Loucy (cell line): Measurements from ENCODE around the gene CHN2.

Experiments used
- H2AFZ ChIP-seq: fragments of 200-600 bp; sonication (generic); 2 replicates; pipeline ENCODE4 v1.6.0; 2016; ENCODE audit warnings: antibody characterized with exemption, mild to moderate bottlenecking, low read length, moderate library complexity
- H3F3A ChIP-seq: fragments of 200-600 bp; 2 replicates; pipeline ENCODE4 v1.6.0; 2016; ENCODE audit warnings: antibody characterized with exemption, low read depth, mild to moderate bottlenecking
- H3K27me3 ChIP-seq: fragments of 200-600 bp; sonication (generic); 2 replicates; pipeline ENCODE4 v1.6.1; 2014; ENCODE audit warnings: low read length, mild to moderate bottlenecking; ENCODE audit not compliant: insufficient read depth, poor library complexity, severe bottlenecking
- H3K36me3 ChIP-seq: fragments of 200-600 bp; sonication (generic); 2 replicates; pipeline ENCODE4 v1.6.1; 2016; ENCODE audit warnings: low read length; ENCODE audit not compliant: insufficient read depth
- H3K4me1 ChIP-seq: fragments of 200-600 bp; sonication (generic); 2 replicates; pipeline ENCODE4 v1.5.1; 2014; ENCODE audit warnings: low read length, mild to moderate bottlenecking; ENCODE audit not compliant: insufficient read depth, poor library complexity, severe bottlenecking
- H3K4me2 ChIP-seq: fragments of 200-600 bp; sonication (generic); 2 replicates; pipeline ENCODE4 v1.6.0; 2014; ENCODE audit warnings: antibody characterized with exemption, low read length, low read depth, mild to moderate bottlenecking; ENCODE audit not compliant: poor library complexity, severe bottlenecking
- H3K4me3 ChIP-seq: fragments of 200-600 bp; sonication (generic); 2 replicates; pipeline ENCODE4 v1.5.1; 2014; ENCODE audit warnings: low read length, mild to moderate bottlenecking, mixed read lengths; ENCODE audit not compliant: poor library complexity, severe bottlenecking
- H3K79me2 ChIP-seq: fragments of 200-600 bp; sonication (generic); 2 replicates; pipeline ENCODE4 v1.6.1; 2014; ENCODE audit warnings: low read length; ENCODE audit not compliant: insufficient read depth
- H3K9ac ChIP-seq: fragments of 200-600 bp; sonication (generic); 2 replicates; pipeline ENCODE4 v1.6.0; 2014; ENCODE audit warnings: mild to moderate bottlenecking, low read depth, low read length, moderate library complexity; ENCODE audit not compliant: poor library complexity, severe bottlenecking
- H3K9me2 ChIP-seq: fragments of 200-600 bp; sonication (generic); replicated peaks from 2 replicates; pipeline ENCODE4 v1.6.1; 2016; ENCODE audit warnings: low read depth, low read length, mixed read lengths
- H3K9me3 ChIP-seq: fragments of 200-600 bp; sonication (generic); 2 replicates; pipeline ENCODE4 v1.6.1; 2014; ENCODE audit warnings: mild to moderate bottlenecking, antibody characterized with exemption, low read length, low read depth; ENCODE audit not compliant: insufficient read depth
- H4K20me1 ChIP-seq: fragments of 200-600 bp; sonication (generic); 2 replicates; pipeline ENCODE4 v1.6.0; 2014; ENCODE audit warnings: antibody characterized with exemption, low read length, mild to moderate bottlenecking; ENCODE audit not compliant: insufficient read depth, poor library complexity, severe bottlenecking
- EZH2phosphoT487 ChIP-seq: fragments of 200-600 bp; IDR thresholded peaks from 2 replicates; pipeline ENCODE4 v1.6.1; 2018; ENCODE audit warnings: antibody characterized with exemption, mild to moderate bottlenecking, moderate library complexity, borderline replicate concordance
- TF ChIP-seq, protein P1 (sequence below): fragments of 200-600 bp; sonication (generic); conservative IDR thresholded peaks from 2 replicates; pipeline ENCODE4 v1.5.1; 2014; ENCODE audit warnings: mild to moderate bottlenecking, antibody characterized with exemption, low read length

The CHN2 gene

DNA sequence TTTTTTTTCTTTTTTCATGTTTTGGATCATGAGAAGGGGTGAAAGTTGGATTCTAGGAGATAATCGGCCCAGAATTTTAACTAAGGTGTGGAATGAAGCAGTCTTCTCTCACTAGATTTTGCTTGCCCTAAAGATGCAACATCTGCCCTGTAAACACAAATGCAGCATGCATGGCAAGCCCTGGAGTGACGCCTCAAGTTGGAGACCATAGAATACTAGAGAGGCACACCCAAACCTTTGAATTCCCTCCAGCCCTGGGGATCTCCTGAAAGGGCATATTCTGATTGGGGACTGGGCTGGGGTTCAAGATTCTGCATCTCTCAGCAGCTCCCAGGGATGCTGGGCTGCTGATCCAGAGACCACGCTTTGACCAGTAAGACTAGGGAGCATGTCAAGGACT is 241.3 kb downstream of the CHN2 start:
- H4K20me1 ChIP-seq: no peaks in the 10 kb centered on the region
- TF ChIP-seq EZH2phosphoT487: no peak
- TF ChIP-seq, protein P1, sequence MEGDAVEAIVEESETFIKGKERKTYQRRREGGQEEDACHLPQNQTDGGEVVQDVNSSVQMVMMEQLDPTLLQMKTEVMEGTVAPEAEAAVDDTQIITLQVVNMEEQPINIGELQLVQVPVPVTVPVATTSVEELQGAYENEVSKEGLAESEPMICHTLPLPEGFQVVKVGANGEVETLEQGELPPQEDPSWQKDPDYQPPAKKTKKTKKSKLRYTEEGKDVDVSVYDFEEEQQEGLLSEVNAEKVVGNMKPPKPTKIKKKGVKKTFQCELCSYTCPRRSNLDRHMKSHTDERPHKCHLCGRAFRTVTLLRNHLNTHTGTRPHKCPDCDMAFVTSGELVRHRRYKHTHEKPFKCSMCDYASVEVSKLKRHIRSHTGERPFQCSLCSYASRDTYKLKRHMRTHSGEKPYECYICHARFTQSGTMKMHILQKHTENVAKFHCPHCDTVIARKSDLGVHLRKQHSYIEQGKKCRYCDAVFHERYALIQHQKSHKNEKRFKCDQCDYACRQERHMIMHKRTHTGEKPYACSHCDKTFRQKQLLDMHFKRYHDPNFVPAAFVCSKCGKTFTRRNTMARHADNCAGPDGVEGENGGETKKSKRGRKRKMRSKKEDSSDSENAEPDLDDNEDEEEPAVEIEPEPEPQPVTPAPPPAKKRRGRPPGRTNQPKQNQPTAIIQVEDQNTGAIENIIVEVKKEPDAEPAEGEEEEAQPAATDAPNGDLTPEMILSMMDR: no peak
- H2AFZ ChIP-seq: no peak overlapping the region
- H3K4me2 ChIP-seq: no peak overlapping the region
- H3K4me1 ChIP-seq: peaks cover 8% of the 10 kb centered on the region
- H3K9me2 ChIP-seq: no peaks in the 10 kb centered on the region
- H3K9me3 ChIP-seq: no peaks in the 10 kb centered on the region
- no peaks in the 10 kb centered on the region for H3K36me3 ChIP-seq
- no peak overlapping the region for H3K4me3 ChIP-seq
- H3K27me3 ChIP-seq: no peaks in the 10 kb centered on the region
- no peaks in the 10 kb centered on the region for H3F3A ChIP-seq
- H3K79me2 ChIP-seq: no peaks in the 10 kb centered on the region
- H3K9ac ChIP-seq: no peak overlapping the region

DNA sequence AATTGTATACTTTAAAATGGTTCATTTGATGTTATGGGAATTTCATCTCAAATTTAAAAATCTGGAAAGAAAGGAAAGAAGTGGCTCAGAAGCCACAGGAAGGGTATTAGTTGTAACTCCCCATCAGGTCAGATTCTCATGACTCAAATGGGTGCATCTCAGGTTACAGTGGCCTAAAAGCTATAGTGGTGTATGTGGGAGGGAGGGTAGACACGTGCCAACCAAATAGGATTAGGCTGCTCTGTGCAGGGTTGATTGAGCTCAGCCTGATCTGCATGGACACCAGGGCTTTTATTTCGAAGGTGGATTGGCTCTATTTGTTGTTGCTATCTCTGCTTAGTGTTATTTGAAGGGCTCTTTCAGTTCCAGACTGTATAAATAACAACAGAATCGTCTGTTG is 247.6 kb downstream of the CHN2 start:
- no peak overlapping the region for H3K4me2 ChIP-seq
- H3F3A ChIP-seq: no peaks in the 10 kb centered on the region
- no peaks in the 10 kb centered on the region for H3K4me1 ChIP-seq
- no peak overlapping the region for H3K9ac ChIP-seq
- no peaks in the 10 kb centered on the region for H3K36me3 ChIP-seq
- no peak overlapping the region for H3K4me3 ChIP-seq
- H4K20me1 ChIP-seq: no peaks in the 10 kb centered on the region
- H3K27me3 ChIP-seq: no peaks in the 10 kb centered on the region
- no peaks in the 10 kb centered on the region for H3K9me2 ChIP-seq
- H3K79me2 ChIP-seq: no peaks in the 10 kb centered on the region
- TF ChIP-seq, protein P1: no peak
- TF ChIP-seq EZH2phosphoT487: no peak
- no peak overlapping the region for H2AFZ ChIP-seq
- H3K9me3 ChIP-seq: no peaks in the 10 kb centered on the region

DNA sequence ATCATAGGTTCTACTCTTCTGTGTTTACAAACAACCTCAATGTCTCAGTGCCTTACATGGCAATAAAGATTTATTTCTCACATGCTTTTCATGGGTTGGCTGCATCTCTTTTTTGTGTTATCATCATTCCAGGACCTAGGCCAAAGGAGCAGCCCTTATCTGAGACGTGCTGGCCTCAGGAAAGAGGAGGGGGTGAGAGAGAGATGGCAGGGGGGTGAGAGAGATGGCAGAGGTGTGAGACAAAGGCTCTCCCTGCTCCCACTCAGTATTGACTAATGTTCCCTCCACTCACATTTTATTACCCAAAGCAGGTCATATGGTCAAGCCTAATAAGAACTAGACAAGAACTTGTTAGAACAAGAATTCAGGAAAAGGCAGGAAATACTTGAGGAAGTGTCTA is 249.0 kb downstream of the CHN2 start:
- Histone ChIP-seq H3K9me2 (no peaks in the 10 kb centered on the region), H2AFZ (no peak overlapping the region), H3K27me3 (no peaks in the 10 kb centered on the region), H3K79me2 (no peaks in the 10 kb centered on the region), H3K4me2 (no peak overlapping the region), H3K36me3 (no peaks in the 10 kb centered on the region), H3F3A (no peaks in the 10 kb centered on the region), H3K4me1 (no peaks in the 10 kb centered on the region), H4K20me1 (no peaks in the 10 kb centered on the region), H3K9me3 (no peaks in the 10 kb centered on the region), H3K9ac (no peak overlapping the region), H3K4me3 (no peak overlapping the region)
- TF ChIP-seq, protein P1: no peak
- no peak for TF ChIP-seq EZH2phosphoT487
